Neural progenitor cell (in vitro differentiated cells): ENCODE results near the gene DCDC2B. TPM values are rescaled to one million over a fixed set of nuclear protein-coding genes. Genes with fewer than 3 reads are reported as not detected.

Experiments used
- DNase-seq: peaks from one replicate; pipeline ENCODE4 v3.0.0-alpha.2; 2016; ENCODE audit warnings: low spot score
- H2AFZ ChIP-seq: fragments of 200-600 bp; sonication (generic); replicated peaks from 2 replicates; pipeline ENCODE4 v1.6.1; 2016; ENCODE audit warnings: antibody characterized with exemption
- H3F3A ChIP-seq: fragments of 200-600 bp; sonication (generic); 2 replicates; pipeline ENCODE4 v1.6.1; 2016; ENCODE audit warnings: antibody characterized with exemption, low read depth
- H3K27ac ChIP-seq: fragments of 200-600 bp; sonication (generic); 2 replicates; pipeline ENCODE4 v1.5.1; 2016; ENCODE audit warnings: mild to moderate bottlenecking
- H3K27me3 ChIP-seq: fragments of 200-600 bp; sonication (generic); 2 replicates; pipeline ENCODE4 v1.6.1; 2016; ENCODE audit warnings: mild to moderate bottlenecking, moderate library complexity
- H3K36me3 ChIP-seq: fragments of 200-600 bp; sonication (generic); 2 replicates; pipeline ENCODE4 v1.5.1; 2016
- H3K4me1 ChIP-seq: fragments of 200-600 bp; sonication (generic); 2 replicates; pipeline ENCODE4 v1.6.1; 2016; ENCODE audit warnings: mixed run types
- H3K4me2 ChIP-seq: fragments of 200-600 bp; sonication (generic); 2 replicates; pipeline ENCODE4 v1.6.1; 2016
- H3K4me3 ChIP-seq: fragments of 200-600 bp; sonication (generic); 2 replicates; pipeline ENCODE4 v1.5.1; 2016
- H3K79me2 ChIP-seq: fragments of 200-600 bp; sonication (generic); 2 replicates; pipeline ENCODE4 v1.6.1; 2016; ENCODE audit warnings: low read depth
- H3K9ac ChIP-seq: fragments of 200-600 bp; sonication (generic); 2 replicates; pipeline ENCODE4 v1.6.1; 2016
- H3K9me3 ChIP-seq: fragments of 200-600 bp; sonication (generic); 2 replicates; pipeline ENCODE4 v1.5.1; 2016; ENCODE audit warnings: low read depth
- H4K20me1 ChIP-seq: fragments of 200-600 bp; sonication (generic); 2 replicates; pipeline ENCODE4 v1.6.1; 2016; ENCODE audit warnings: low read depth
- H3K27ac Mint-ChIP-seq: 3 replicates; pipeline ENCODE4 v1.8.0; 2021; ENCODE audit warnings: mixed read lengths
- H3K27me3 Mint-ChIP-seq: 2 replicates; pipeline ENCODE4 v1.8.0; 2022; ENCODE audit warnings: low read depth, mild to moderate bottlenecking, inconsistent platforms, moderate library complexity, mixed read lengths; ENCODE audit not compliant: insufficient read depth
- H3K36me3 Mint-ChIP-seq: 3 replicates; pipeline ENCODE4 v1.8.0; 2021; ENCODE audit warnings: mixed read lengths
- H3K4me1 Mint-ChIP-seq: 3 replicates; pipeline ENCODE4 v1.8.0; 2021; ENCODE audit warnings: mixed read lengths
- H3K4me3 Mint-ChIP-seq: 3 replicates; pipeline ENCODE4 v1.8.0; 2021; ENCODE audit warnings: mild to moderate bottlenecking, moderate library complexity, mixed read lengths
- H3K9me3 Mint-ChIP-seq: 3 replicates; pipeline ENCODE4 v1.8.0; 2020; ENCODE audit warnings: mixed read lengths
- CTCF ChIP-seq: fragments of 200-600 bp; sonication (generic); IDR thresholded peaks from 2 replicates; pipeline ENCODE4 v1.5.1; 2017; ENCODE audit warnings: antibody characterized with exemption, mild to moderate bottlenecking
- EZH2 ChIP-seq: fragments of 200-600 bp; sonication (generic); IDR thresholded peaks from 2 replicates; pipeline ENCODE4 v1.6.1; 2017; ENCODE audit warnings: antibody characterized with exemption, mild to moderate bottlenecking, moderate library complexity
- EZH2phosphoT487 ChIP-seq: fragments of 200-600 bp; sonication (generic); IDR thresholded peaks from 2 replicates; pipeline ENCODE4 v1.6.1; 2017; ENCODE audit warnings: antibody characterized with exemption
- total RNA-seq: library from RNA; depleted of rRNA; stranded (reverse); fragments of >200 nt; gene quantifications from 2 replicates; pipeline ENCODE4 v1.2.3, GENCODE V29; 2015; ENCODE audit warnings: low replicate concordance

The DCDC2B gene
- total RNA-seq, 1 donor from 2014 or later: not detected

- H3K9me3 Mint-ChIP-seq: no peaks in the 10 kb centered on the region
- H3K4me2 ChIP-seq: no peak overlapping the region
- H3K27me3 ChIP-seq: no peaks in the 10 kb centered on the region
- no peak overlapping the region for H3K27ac ChIP-seq
- H3K36me3 Mint-ChIP-seq: peaks cover 49% of the 10 kb centered on the region
- H3K4me1 Mint-ChIP-seq: peaks cover 20% of the 10 kb centered on the region
- peaks cover 81% of the 10 kb centered on the region for H3K79me2 ChIP-seq
- no peak overlapping the region for H3K9ac ChIP-seq
- H3K36me3 ChIP-seq: peaks cover 5% of the 10 kb centered on the region
- peaks cover 9% of the 10 kb centered on the region for H3F3A ChIP-seq
- H3K4me3 ChIP-seq: no peak overlapping the region
- H2AFZ ChIP-seq: no peak overlapping the region
- peaks cover 6% of the 10 kb centered on the region for H3K27me3 Mint-ChIP-seq
- no peak overlapping the region for H3K27ac Mint-ChIP-seq
- DNase-seq: no peak
- peaks cover 59% of the 10 kb centered on the region for H4K20me1 ChIP-seq
- no peaks in the 10 kb centered on the region for H3K9me3 ChIP-seq
- H3K4me1 ChIP-seq: peaks cover 10% of the 10 kb centered on the region
- H3K4me3 Mint-ChIP-seq: no peak overlapping the region
- TF ChIP-seq EZH2phosphoT487 (no peak), CTCF (no peak), EZH2 (no peak)
Measured at GRCh38 chr1:32184650-32185049, 24.2 kb upstream of the DCDC2B start.

GRCh38 chr1:32186077-32186476, 22.8 kb upstream of the DCDC2B start:
- peaks cover 10% of the 10 kb centered on the region for H3K4me1 Mint-ChIP-seq
- H3K4me3 Mint-ChIP-seq: no peak overlapping the region
- H3K9me3 ChIP-seq: no peaks in the 10 kb centered on the region
- H4K20me1 ChIP-seq: peaks cover 48% of the 10 kb centered on the region
- DNase-seq: no peak
- H3K9me3 Mint-ChIP-seq: no peaks in the 10 kb centered on the region
- H3K36me3 Mint-ChIP-seq: peaks cover 50% of the 10 kb centered on the region
- no peak overlapping the region for H3K27ac ChIP-seq
- H3K4me1 ChIP-seq: peaks cover 2% of the 10 kb centered on the region
- peak overlapping the region; percentile 16 for H3K9ac ChIP-seq
- peaks cover 6% of the 10 kb centered on the region for H3K27me3 Mint-ChIP-seq
- H3K27me3 ChIP-seq: no peaks in the 10 kb centered on the region
- TF ChIP-seq EZH2phosphoT487: no peak
- TF ChIP-seq EZH2: no peak
- TF ChIP-seq CTCF: no peak
- H3K79me2 ChIP-seq: peaks cover 68% of the 10 kb centered on the region
- no peak overlapping the region for H3K4me3 ChIP-seq
- H3F3A ChIP-seq: no peaks in the 10 kb centered on the region
- no peak overlapping the region for H3K27ac Mint-ChIP-seq
- H3K36me3 ChIP-seq: peaks cover 5% of the 10 kb centered on the region
- no peak overlapping the region for H3K4me2 ChIP-seq
- H2AFZ ChIP-seq: no peak overlapping the region

- TF ChIP-seq EZH2phosphoT487 (no peak), CTCF (no peak), EZH2 (no peak)
- H3K79me2 ChIP-seq: peaks cover 64% of the 10 kb centered on the region
Measured at GRCh38 chr1:32186491-32186890, 22.4 kb upstream of the DCDC2B start.

More at GRCh38 chr1:32186491-32186890, 22.4 kb upstream of the DCDC2B start:
- Mint-ChIP-seq H3K9me3 (no peaks in the 10 kb centered on the region), H3K36me3 (peaks cover 49% of the 10 kb centered on the region), H3K4me1 (peaks cover 6% of the 10 kb centered on the region), H3K27me3 (peaks cover 6% of the 10 kb centered on the region), H3K4me3 (no peak overlapping the region), H3K27ac (no peak overlapping the region)
- H2AFZ ChIP-seq: no peak overlapping the region
- peaks cover 44% of the 10 kb centered on the region for H4K20me1 ChIP-seq
- no peak overlapping the region for H3K27ac ChIP-seq
- peaks cover 5% of the 10 kb centered on the region for H3K36me3 ChIP-seq
- H3K27me3 ChIP-seq: no peaks in the 10 kb centered on the region
- no peak overlapping the region for H3K4me2 ChIP-seq
- no peak overlapping the region for H3K4me3 ChIP-seq
- H3K9me3 ChIP-seq: no peaks in the 10 kb centered on the region
- H3F3A ChIP-seq: no peaks in the 10 kb centered on the region
- no peak overlapping the region for H3K9ac ChIP-seq
- H3K4me1 ChIP-seq: no peaks in the 10 kb centered on the region
- no peak for DNase-seq
